Stimulated activated CD8-positive, alpha-beta memory T cell treated with anti-CD3 and anti-CD28 coated beads, Interleukin-4, amount 100 ng/mL, for 4 hours (primary cell): ENCODE results near the gene SNAPIN.

Experiments
- DNase-seq, 2 donors: peaks; one replicate each; pipeline ENCODE4 v3.0.0-alpha.2; 2020; ENCODE audit warnings: low read depth in 2 of 2, low spot score in 1 of 2

The SNAPIN gene

DNA sequence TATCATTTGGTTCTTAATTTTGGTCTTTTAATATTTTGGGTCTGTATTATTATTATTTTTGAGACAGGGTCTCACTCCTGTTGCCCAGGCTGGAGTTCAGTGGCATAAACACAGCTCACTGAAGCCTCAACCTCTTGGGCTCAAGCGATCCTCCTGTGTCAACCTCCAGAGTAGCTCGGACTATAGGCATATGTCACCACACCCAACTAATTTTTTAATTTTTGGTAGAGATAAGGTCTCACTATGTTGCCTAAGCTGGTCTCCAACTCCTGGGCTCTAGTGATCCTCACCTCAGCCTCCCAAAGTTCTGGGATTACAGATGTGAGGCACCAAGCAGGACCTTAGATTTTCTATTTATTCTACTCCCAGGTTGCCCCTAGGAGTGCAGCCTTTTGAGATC, 15.0 kb downstream of the SNAPIN start:
- no peak for DNase-seq

GRCh38 chr1:153677718-153678518, 19.4 kb downstream of the SNAPIN start:
- no peak for DNase-seq

GRCh38 chr1:153678519-153679336, 20.2 kb downstream of the SNAPIN start, which contains the start of gene NPR1:
NPR1 (plus strand) TSS chr1:153678688; CDS start chr1:153679109, 421 bp downstream.
- no peak for DNase-seq

- no peak for DNase-seq
Observed at GRCh38 chr1:153679337-153680119, 21.0 kb downstream of the SNAPIN start.

DNA sequence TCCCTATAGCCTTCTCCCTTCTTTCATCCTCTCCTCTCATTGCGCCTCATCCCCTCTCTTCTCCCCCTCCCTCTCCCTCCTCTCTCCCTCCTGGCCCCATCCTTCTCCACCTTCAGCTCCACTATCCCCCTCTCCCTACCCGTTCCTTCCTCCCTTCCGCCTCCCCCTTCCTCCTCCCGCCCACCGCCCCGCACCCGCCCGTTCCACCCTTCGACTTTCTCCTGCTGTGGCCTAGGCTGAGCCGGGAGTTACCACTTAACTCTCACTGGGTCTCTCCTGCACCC, 21.6 kb downstream of the SNAPIN start:
- no peak for DNase-seq

- DNase-seq = no peak
Observed at GRCh38 chr1:153682730-153683129, 24.2 kb downstream of the SNAPIN start.

DNA sequence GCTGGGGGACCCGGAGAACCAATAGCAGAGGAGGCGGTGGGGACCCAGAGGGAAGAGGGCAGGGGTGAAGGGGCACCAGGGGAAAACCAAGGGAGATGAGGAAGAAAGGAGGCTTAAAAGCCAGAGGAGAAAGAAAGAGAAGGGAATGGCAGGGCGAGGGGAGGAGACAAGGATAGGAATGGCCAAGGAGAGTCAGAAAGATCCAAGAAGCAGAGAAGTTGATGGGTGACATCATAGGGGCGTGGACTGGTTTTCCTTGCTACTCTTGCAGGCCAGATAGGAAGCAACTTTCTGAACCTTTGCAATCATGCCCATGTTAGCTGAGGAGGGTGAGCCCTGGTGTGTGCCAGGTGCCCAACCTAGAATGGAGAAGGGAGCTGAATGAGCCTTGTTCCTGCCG, 25.4 kb downstream of the SNAPIN start:
- DNase-seq = no peak

DNA sequence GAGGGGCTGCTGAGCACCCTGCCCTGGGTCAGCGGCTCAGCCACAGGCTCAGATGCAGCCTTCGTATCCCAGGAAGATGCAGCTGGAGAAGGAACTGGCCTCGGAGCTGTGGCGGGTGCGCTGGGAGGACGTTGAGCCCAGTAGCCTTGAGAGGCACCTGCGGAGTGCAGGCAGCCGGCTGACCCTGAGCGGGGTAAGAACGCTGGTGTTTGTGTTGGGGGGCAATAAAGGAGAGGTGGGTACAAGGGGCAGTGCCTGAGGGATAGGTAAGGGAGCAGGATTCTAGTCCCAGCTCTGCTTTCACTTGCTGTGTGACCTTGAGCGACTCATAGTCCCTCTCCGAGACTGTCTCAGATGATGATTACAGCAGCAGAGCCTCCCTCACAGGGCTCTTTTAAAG, 26.4 kb downstream of the SNAPIN start:
- no peak for DNase-seq

DNA sequence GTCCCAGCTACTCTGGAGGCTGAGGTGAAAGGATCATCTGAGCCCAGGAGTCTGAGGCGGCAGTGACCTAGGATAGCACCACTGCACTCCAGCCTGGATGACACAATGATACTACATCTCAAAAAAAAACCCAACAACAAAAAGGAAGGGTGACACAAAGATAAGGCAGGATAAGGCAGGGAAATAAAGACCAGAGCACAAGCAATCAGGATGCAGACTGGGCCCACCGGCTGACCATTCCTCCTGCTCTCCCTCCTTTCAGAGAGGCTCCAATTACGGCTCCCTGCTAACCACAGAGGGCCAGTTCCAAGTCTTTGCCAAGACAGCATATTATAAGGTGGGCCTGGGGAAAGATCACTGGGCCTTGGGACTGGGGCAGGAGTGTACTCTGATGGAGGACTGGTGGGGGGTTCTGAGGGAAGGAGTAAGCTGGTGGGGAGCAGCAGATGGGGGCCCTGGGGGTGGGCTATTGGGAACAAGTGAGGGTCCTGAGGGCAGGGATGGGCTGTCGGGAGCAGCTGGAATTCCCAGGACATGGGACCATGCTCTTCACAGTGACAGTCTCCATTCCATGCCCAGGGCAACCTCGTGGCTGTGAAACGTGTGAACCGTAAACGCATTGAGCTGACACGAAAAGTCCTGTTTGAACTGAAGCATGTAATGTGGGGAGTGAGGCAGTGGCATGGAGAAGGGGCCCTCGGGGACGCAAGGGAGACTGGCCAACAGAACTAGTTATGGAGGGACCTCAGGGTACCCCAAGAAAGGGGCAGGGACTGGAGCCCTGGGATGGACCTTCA, 27.2 kb downstream of the SNAPIN start:
- DNase-seq = no peak

- DNase-seq = no peak
Observed at GRCh38 chr1:153687346-153688125, 29.0 kb downstream of the SNAPIN start.

GRCh38 chr1:153688276-153688675, 29.8 kb downstream of the SNAPIN start:
- DNase-seq = no peak

GRCh38 chr1:153688736-153689328, 30.3 kb downstream of the SNAPIN start:
- DNase-seq = no peak

DNA sequence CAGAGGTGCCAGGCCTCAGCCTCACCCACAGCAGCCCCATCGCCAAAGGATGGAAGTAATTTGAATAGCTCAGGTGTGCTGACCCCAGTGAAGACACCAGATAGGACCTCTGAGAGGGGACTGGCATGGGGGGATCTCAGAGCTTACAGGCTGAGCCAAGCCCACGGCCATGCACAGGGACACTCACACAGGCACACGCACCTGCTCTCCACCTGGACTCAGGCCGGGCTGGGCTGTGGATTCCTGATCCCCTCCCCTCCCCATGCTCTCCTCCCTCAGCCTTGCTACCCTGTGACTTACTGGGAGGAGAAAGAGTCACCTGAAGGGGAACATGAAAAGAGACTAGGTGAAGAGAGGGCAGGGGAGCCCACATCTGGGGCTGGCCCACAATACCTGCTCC, 35.0 kb downstream of the SNAPIN start:
- no peak for DNase-seq

DNA sequence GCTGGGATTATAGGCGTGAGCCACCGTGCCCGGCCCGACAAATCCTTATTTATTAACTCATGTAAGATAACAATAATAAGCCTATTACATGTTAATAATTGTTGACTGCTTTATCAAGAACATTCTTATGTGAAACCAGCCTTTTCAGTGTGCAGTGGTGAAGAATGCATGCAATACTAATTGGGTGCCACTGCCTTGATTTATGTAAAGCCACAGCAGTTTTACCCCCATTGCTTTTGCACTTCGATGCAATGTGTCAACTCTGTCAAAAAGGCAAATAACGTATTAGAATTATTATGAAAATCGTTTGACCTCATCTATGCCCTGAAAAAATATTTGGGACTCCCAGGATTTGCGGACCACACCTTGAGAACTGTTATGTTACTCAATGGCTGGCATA, 38.2 kb downstream of the SNAPIN start:
- no peak for DNase-seq

- DNase-seq = no peak
Observed at GRCh38 chr1:153697191-153698019, 38.9 kb downstream of the SNAPIN start.

DNA sequence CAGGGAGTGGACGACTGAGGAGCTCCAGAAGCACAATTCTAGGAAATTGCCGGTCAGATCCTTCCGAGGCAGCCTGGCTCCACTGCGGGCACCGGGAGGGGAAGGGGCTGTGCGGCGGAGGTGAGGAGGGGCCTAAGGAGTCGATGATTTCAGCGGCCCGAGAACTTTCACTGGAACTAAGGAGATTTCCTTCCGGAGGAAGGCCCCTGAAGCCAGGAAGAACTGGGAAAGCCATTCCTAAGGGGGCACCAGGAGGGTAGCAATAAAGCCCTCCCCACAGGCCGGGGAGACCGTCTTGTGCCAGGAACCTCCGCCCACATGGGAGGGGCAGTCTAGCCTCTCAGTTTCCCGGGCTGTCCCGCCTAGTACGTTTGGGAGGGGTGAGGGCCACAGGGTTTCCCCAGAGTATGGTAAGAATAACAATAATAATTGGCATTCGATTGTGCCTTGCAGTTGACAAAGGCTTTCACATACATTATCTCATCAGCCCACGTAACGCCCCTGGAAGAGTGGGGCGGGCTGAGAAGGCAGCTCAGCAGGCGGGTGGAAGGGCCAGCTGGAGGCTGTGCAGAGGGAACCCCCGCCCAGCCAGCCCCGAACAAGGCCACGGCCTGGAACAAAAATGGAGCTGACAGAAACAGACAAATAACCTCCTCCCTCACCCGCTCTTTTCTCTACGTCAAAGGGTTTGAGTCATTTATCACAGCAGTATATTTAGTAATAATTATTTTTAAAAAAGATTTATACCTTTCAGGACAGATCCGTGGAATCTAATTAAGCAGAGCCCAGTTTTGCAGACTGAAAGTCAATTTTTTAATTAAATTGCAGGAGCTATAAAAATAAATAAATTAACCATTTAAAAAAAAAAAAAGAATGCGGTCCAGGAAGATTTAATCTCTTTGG, 39.8 kb downstream of the SNAPIN start:
- DNase-seq = no peak

DNA sequence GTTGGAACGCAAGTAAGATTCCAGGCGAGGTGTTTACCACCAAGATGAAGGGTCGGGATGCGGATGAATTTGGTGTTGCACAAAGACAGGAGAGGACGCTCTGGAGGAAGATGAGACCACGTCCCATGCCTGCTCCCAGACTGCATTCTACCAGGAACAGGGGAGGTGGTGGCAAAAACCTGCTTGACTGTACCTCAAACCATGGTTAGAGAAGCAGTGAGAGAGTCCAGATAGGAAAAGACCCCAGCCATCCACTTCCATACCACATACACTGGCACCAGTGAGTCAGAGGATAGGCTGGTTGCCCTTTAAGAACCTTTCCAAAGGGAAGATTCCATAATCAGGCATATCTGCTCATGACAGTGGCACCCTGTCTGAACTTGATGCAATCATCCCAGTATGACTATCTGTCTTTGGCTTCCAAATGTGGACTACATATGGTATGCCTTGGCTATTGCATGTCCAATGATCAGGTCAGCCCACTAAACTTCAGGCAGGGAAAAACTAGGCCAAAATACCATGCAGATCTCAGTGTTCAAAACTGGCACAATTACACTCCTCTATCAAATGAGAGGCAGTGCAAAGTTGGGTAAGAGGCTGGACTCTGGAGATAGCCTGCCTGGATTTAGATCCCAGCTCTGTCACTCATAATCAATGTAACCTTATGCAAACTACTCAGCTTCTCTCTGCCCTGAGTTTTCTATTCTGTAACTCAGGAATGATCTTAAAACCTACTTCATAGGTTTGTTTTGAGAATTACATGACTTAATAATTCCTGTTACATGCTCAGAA, 40.6 kb downstream of the SNAPIN start:
- DNase-seq = no peak
